Mucosa of descending colon (tissue), 3 donors: ENCODE data around the gene WDFY4. TPM values are rescaled to one million over a fixed set of nuclear protein-coding genes. Genes with fewer than 3 reads are reported as not detected.

Experiments used
- ATAC-seq: fragments of 200-7000 bp; cut with Tn5 transposase; one replicate; pipeline ENCODE4 v1.9.1; 2020; ENCODE audit warnings: mild to moderate bottlenecking, moderate library complexity
- DNase-seq, 3 donors: peaks; one replicate each; pipeline ENCODE4 v3.0.0-alpha.2; 2020
- H3K36me3 ChIP-seq: fragments of 200-600 bp; one replicate; pipeline ENCODE4 v1.8.0; 2021; ENCODE audit warnings: low read depth, mild to moderate bottlenecking
- H3K4me1 ChIP-seq: fragments of 200-600 bp; one replicate; pipeline ENCODE4 v1.8.0; 2021; ENCODE audit warnings: low read depth, mild to moderate bottlenecking
- H3K4me3 ChIP-seq: fragments of 200-600 bp; one replicate; pipeline ENCODE4 v1.8.0; 2021; ENCODE audit warnings: mild to moderate bottlenecking
- H3K9me3 ChIP-seq: fragments of 200-600 bp; one replicate; pipeline ENCODE4 v1.8.0; 2021; ENCODE audit warnings: mild to moderate bottlenecking
- intact Hi-C, 2 donors: fragments of 100-400 bp; cut with DNase I in 1 of 2; cut with micrococcal nuclease in 1 of 2; formaldehyde crosslinking; loops; one replicate each; pipeline versions ENCODE4 v1.11.0 to v1.11.1; 2022; cut with DNase I, micrococcal nuclease
- total RNA-seq, 3 donors: library from RNA; stranded (reverse); fragmentation: NEBNext Ultra II Directional in 2 of 3; extraction: Animal tissue kit (Norgen Biotek cat#: 25700) in 2 of 3; gene quantifications; one replicate each; pipeline versions ENCODE4 v1.2.1 to v1.2.4, GENCODE V29; 2021 to 2023
- TF ChIP-seq, protein P1 (sequence below): fragments of 200-600 bp; IDR thresholded peaks from one replicate; pipeline ENCODE4 v1.8.0; 2022; ENCODE audit warnings: antibody characterized with exemption, mild to moderate bottlenecking
- donor health status: DM: no; HTN: no; CAD: no; lungs with moderate emphysema.
- donor health status: DM: no; HTN: no; CAD: no.
- donor health status: DM: no; HTN: yes; CAD: no.

WDFY4 gene
- total RNA-seq, 3 donors from 2014 or later, result 2.1 to 3.3 (median 2.2) TPM

DNA sequence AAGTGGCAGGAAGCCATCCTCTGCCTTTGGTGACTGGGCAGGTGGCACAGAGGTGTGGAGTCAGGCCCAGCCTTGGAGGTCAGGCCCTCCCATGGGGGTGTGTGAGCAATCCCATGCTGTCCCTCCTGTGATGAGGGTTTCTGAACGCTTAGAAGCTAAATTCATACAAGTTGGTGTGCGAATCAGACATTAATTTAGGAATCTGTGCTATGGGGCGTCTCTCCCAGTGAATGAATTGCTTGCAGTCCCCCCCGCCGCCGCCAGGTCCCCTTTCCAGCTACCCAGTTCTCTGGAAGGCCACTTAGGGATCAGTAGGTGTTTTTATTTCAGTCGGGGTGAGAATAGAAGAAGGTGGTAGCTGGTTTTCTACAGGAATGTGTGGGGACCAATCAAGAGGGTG, 217.4 kb downstream of the WDFY4 start:
- Histone ChIP-seq H3K4me3 (no peak overlapping the region), H3K4me1 (no peaks in the 10 kb centered on the region), H3K36me3 (no peaks in the 10 kb centered on the region), H3K9me3 (no peaks in the 10 kb centered on the region)
- TF ChIP-seq, protein P1, sequence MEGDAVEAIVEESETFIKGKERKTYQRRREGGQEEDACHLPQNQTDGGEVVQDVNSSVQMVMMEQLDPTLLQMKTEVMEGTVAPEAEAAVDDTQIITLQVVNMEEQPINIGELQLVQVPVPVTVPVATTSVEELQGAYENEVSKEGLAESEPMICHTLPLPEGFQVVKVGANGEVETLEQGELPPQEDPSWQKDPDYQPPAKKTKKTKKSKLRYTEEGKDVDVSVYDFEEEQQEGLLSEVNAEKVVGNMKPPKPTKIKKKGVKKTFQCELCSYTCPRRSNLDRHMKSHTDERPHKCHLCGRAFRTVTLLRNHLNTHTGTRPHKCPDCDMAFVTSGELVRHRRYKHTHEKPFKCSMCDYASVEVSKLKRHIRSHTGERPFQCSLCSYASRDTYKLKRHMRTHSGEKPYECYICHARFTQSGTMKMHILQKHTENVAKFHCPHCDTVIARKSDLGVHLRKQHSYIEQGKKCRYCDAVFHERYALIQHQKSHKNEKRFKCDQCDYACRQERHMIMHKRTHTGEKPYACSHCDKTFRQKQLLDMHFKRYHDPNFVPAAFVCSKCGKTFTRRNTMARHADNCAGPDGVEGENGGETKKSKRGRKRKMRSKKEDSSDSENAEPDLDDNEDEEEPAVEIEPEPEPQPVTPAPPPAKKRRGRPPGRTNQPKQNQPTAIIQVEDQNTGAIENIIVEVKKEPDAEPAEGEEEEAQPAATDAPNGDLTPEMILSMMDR, result no peak
- no peak for DNase-seq
- intact Hi-C loops, result no loop called here
- no peak for ATAC-seq

DNA sequence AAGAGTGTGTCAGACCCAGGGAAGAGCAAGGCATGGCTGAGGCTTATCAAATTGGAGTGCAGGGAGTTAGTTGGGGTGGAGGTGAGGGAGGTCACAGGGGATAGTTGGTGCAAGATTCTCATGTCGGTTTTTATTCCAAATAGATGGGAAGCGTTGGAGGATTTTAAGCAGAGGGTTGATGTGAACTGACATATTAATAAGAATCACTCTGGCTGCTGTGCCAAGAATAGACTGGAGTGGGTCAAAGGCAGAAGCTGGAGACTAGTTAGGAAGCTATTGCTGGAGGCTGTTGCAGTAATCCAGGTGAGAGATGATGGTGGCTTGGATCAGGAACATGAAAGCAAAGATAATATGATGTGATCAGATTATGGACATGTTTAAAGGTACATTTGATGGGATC, 218.5 kb downstream of the WDFY4 start:
- Histone ChIP-seq H3K4me3 (no peak overlapping the region), H3K36me3 (no peaks in the 10 kb centered on the region), H3K9me3 (no peaks in the 10 kb centered on the region), H3K4me1 (no peaks in the 10 kb centered on the region)
- TF ChIP-seq, protein P1, result no peak
- ATAC-seq (no peak), DNase-seq (no peak)
- intact Hi-C loops, result no loop called here

DNA sequence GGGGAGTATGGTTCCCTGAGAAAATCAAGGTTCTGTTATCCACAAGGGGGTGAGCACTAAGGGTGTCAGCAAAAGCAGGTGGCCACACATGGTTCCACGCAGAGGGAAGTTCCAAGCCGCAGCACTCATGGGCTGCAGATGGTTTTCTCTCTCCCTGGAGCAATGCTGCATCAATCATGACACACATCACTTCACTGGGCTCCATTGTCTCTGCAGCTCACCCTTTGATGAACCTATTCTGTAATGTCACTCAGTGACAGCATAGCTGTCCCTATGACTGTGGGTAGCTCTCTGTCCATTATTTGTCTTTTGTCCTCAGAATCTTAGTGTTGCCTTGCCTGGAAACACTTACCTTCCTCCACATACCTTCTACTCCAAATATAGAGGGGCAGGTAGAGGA, 220.2 kb downstream of the WDFY4 start:
- TF ChIP-seq, protein P1, result no peak
- no peaks in the 10 kb centered on the region for H3K36me3 ChIP-seq
- ATAC-seq (no peak), DNase-seq (no peak)
- no peaks in the 10 kb centered on the region for H3K4me1 ChIP-seq
- intact Hi-C loops, result no loop called here
- no peaks in the 10 kb centered on the region for H3K9me3 ChIP-seq
- no peak overlapping the region for H3K4me3 ChIP-seq

DNA sequence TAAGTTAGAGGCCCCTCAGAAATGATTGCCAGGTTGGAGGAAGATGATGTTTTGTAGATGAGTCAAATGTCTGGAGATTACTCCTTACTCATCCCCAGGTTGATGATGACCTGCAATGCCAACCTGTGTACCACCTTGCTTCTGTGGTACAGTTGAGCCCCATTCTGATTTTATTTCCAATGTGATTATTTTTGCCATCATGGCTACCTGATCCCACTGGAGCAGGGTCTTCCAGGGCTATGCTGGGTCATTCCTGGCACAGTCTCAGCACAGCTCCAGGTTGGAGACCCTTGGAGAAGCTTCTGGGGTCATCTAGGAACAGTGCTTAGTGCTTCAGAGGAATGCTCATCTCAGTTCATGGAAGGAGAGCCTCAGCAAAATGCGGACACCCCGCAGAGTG, 220.6 kb downstream of the WDFY4 start:
- intact Hi-C loops, result no loop called here
- H3K36me3 ChIP-seq, result no peaks in the 10 kb centered on the region
- TF ChIP-seq, protein P1, result no peak
- H3K4me3 ChIP-seq, result no peak overlapping the region
- no peak for DNase-seq
- H3K4me1 ChIP-seq, result no peaks in the 10 kb centered on the region
- no peak for ATAC-seq
- H3K9me3 ChIP-seq, result no peaks in the 10 kb centered on the region

DNA sequence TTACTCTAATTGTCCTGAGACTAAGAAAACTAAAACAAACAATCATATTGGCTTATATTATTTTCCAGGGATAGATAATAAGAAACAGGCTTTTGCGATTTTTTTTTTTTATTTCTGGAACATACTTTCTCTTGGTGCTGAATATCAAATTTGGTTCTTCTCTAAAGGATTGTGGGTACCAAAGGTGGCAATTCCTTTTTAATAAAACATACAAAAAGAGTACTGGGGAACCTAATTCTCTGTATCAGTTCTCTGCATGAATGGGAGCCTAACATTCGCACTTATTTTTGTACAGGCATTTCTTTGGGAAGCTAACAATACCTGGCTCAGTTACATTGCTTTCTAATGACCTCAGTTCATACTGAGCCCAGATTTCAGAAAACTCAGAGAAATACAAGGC, 222.2 kb downstream of the WDFY4 start:
- no peak for ATAC-seq
- intact Hi-C loops, result no loop called here

DNA sequence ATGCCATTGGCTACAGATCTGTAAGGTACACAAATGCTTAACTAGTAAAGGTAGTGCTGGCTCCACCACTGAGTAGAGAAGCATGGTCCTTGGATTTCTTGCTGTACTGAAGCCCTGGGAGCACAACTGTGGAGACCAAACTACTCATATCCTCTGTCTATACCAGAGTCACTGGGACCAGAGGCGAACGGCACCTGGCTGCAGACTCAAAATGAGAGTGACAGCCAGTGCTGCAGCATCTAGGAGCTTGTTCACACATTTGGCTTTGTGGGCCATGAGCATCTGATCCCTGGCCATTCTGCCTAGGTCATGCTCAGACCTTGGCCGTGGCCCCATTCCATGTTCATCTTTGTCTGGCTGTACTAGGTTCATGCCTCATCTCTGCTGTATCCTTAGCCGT, 223.1 kb downstream of the WDFY4 start:
- Histone ChIP-seq H3K4me1 (no peaks in the 10 kb centered on the region), H3K4me3 (no peak overlapping the region), H3K9me3 (no peaks in the 10 kb centered on the region), H3K36me3 (no peaks in the 10 kb centered on the region)
- DNase-seq, result no peak
- ATAC-seq, result no peak
- intact Hi-C loops, result no loop called here
- TF ChIP-seq, protein P1, result no peak

More for the DNA sequence above, 222.2 kb downstream of the WDFY4 start:
- H3K36me3 ChIP-seq, result no peaks in the 10 kb centered on the region
- DNase-seq, result no peak
- H3K4me3 ChIP-seq, result no peak overlapping the region
- TF ChIP-seq, protein P1, result no peak
- H3K9me3 ChIP-seq, result no peaks in the 10 kb centered on the region
- no peaks in the 10 kb centered on the region for H3K4me1 ChIP-seq
